Fibroblast of the aortic adventitia (primary cell): ENCODE measurements around the gene UTP25. TPM values are rescaled to one million over a fixed set of nuclear protein-coding genes. Genes with fewer than 3 reads are reported as not detected.
A peak's percentile ranks its signal among the peaks of the same experiment; 100 is the strongest.

Experiments
- DNase-seq: peaks from one replicate; pipeline ENCODE4 v3.0.0-alpha.2; 2010; ENCODE audit warnings: low read depth
- H3K4me3 ChIP-seq: 2 replicates; pipeline ENCODE4 v1.5.1; 2011; ENCODE audit warnings: low read depth, mild to moderate bottlenecking, control low read depth, low read length, moderate library complexity
- CTCF ChIP-seq: IDR thresholded peaks from 2 replicates; pipeline ENCODE4 v1.5.1; 2011; ENCODE audit warnings: mild to moderate bottlenecking, low read length, control low read depth, inconsistent platforms; ENCODE audit not compliant: insufficient read depth
- total RNA-seq: library from RNA; depleted of rRNA; stranded (reverse); fragments of >200 nt; gene quantifications from 2 replicates; pipeline ENCODE4 v1.2.3, GENCODE V29; 2012; ENCODE audit warnings: low replicate concordance

UTP25 gene
- total RNA-seq, 1 donor = 32.6 TPM

DNA sequence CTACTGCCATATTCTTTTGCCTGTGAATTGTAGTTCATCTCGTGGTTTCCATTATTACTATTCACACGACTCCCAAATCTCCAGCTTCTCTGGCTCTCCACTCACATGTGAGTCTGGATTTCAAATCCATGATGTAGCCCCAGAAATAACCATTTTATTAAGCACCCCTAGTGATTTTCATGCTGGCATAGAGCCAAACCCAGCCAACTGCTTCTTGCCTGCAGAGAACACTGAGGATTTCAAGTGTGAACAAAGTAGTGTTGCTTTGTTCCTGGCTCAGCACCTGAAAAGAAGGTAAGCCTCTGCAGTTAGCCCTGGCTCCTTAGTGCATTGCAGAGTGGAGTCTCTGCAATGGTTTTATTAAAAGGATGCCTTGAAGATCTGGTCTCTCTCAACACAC lies 25.9 kb downstream of the UTP25 start:
- no peak for TF ChIP-seq CTCF
- no peak for DNase-seq

DNA sequence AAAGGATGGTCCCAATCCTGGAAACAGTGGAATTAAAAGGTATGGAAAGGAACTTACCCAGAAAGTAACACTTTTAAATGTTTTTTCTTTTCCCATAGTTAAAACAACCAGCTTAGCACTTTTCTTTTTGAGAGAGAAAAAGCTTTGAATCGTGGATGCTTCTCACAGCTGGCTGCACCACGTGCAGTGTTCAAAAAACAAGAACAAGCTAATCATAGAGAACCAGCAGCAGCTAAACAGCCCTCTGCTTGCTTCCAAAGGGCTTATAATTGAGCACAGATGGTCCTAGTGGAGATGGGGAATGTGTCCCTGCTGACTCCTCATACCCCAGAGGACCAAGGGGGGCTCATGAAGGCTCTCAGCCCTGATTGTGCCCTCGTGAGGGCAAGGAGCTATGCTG lies 26.4 kb downstream of the UTP25 start:
- no peak for TF ChIP-seq CTCF
- DNase-seq = no peak
- no peak overlapping the region for H3K4me3 ChIP-seq

More for the DNA sequence above, 25.9 kb downstream of the UTP25 start:
- H3K4me3 ChIP-seq = no peak overlapping the region

- DNase-seq = no peak
- H3K4me3 ChIP-seq = no peak overlapping the region
- no peak for TF ChIP-seq CTCF
Measured at GRCh38 chr1:209855006-209855405, 27.2 kb downstream of the UTP25 start.

GRCh38 chr1:209855623-209856022 lies 27.9 kb downstream of the UTP25 start:
- TF ChIP-seq CTCF = no peak
- DNase-seq = no peak
- H3K4me3 ChIP-seq = no peak overlapping the region

DNA sequence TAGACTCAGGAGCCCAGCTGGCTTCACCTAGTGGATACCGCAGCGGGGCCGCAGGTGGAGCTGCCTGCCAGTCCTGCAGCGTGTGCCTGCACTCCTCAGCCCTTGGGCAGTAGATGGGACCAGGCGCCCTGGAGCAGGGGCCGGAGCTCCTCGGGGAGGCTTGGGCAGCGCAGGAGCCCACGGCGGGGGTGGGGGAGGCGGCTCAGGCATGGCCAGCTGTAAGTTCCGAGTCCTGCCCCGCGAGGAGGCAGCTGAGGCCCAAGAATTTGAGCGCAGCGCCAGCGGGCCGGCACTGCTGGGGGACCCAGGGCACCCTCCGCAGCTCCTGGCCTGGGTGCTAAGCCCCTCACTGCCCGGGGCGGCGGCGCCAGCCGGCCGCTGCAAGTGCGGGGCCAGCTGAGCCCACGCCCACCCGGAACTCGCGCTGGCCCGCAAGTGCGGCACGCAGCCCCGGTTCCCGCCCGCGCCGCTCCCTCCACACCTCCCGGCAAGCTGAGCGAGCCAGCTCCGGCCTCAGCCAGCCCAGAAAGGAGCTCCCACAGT lies 30.9 kb downstream of the UTP25 start:
- no peak for TF ChIP-seq CTCF
- H3K4me3 ChIP-seq = no peak overlapping the region
- DNase-seq = no peak

GRCh38 chr1:209860293-209860881 lies 32.6 kb downstream of the UTP25 start:
- DNase-seq = peak; percentile 93
- peak; percentile 95 for TF ChIP-seq CTCF
- H3K4me3 ChIP-seq = no peak overlapping the region

DNA sequence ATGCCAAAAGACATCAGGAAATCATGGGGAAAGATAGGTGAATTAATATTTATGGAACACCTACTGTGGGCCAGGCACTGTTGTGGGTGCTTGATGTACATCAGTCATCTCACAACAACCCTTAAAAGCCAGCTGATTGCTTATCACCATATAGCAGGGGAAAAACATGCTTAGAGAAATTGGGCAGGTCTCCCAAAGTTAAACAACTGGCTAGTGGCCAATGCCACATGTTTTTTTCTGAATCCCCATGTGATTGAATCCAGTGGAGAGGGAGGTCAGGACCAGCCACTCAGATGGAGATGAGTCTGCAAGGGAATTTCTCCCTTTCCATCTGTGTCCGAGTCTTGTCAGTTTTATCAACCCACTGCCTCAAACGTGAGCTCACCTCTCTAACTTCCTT lies 33.5 kb downstream of the UTP25 start:
- DNase-seq = peak; percentile 24
- no peak for TF ChIP-seq CTCF
- H3K4me3 ChIP-seq = no peak overlapping the region
